ENCODE results near the gene SH3BP4.

The SH3BP4 gene

DNA sequence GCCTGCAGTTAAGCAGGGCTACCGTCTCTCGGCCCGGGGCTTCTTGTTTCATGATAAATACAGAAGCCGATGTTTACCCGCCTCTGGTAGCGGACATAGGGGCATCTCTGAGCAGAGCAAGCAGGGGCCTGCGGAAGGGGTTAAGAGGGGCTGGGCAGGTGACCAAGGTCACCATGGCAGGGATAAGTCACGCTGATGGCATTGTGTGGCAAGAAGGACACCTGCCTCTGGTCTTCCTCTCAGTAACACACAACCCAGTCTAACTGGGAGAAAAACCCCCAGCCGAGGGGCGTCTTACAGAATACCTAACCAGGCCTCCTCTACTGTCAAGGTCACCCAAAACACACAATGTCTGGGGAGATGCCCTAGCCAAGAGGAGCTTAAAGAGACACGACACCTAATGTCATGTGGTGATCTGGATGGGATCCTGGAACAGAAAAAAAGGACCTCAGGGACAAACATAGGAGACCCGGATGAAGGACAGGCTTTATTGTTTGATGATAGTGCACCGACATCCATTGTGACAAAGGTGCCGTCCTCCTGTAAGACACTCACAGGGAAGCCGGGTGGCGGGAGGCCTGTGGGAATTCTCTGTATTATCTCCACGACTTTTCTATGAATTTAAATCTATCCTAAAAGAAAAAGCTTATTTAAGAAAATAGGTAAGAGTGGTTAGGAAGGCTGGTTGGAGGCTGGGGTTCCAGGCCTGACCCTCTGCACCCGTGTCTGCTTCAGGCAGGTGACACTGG, 24.8 kb downstream of the SH3BP4 start:
- Histone ChIP-seq H3K9me3 (no peaks in the 10 kb centered on the region), H3K4me1 (no peaks in the 10 kb centered on the region), H3K36me3 (replicated peaks) (peaks cover 6% of the 10 kb centered on the region; the same call in 1 of the 2 replicates), H3K4me3 (no peak overlapping the region), H3K27me3 (ENCODE audit: low read depth) (no peaks in the 10 kb centered on the region)
- in situ Hi-C loops (cut with MboI; ENCODE audit: low sequenced_read_pairs), result no loop called here
- DNase-seq (ENCODE audit: low spot score in 2 of 2), result no peak

GRCh38 chr2:234977228-234977679, 25.4 kb downstream of the SH3BP4 start:
- peaks cover 6% of the 10 kb centered on the region; the same call in 1 of the 2 replicates for H3K36me3 ChIP-seq (replicated peaks)
- no peak for DNase-seq (ENCODE audit: low spot score in 2 of 2)
- H3K27me3 ChIP-seq (ENCODE audit: low read depth), result no peaks in the 10 kb centered on the region
- H3K4me1 ChIP-seq, result no peaks in the 10 kb centered on the region
- in situ Hi-C loops (cut with MboI; ENCODE audit: low sequenced_read_pairs), result no loop called here
- H3K4me3 ChIP-seq, result no peak overlapping the region
- H3K9me3 ChIP-seq, result no peaks in the 10 kb centered on the region

- Histone ChIP-seq H3K36me3 (replicated peaks) (peaks cover 6% of the 10 kb centered on the region; the same call in 1 of the 2 replicates), H3K4me3 (no peak overlapping the region), H3K27me3 (ENCODE audit: low read depth) (no peaks in the 10 kb centered on the region), H3K9me3 (no peaks in the 10 kb centered on the region), H3K4me1 (no peaks in the 10 kb centered on the region)
- no peak for DNase-seq (ENCODE audit: low spot score in 2 of 2)
- in situ Hi-C loops (cut with MboI; ENCODE audit: low sequenced_read_pairs), result no loop called here
Observed at GRCh38 chr2:234978466-234979203, 26.8 kb downstream of the SH3BP4 start.

DNA sequence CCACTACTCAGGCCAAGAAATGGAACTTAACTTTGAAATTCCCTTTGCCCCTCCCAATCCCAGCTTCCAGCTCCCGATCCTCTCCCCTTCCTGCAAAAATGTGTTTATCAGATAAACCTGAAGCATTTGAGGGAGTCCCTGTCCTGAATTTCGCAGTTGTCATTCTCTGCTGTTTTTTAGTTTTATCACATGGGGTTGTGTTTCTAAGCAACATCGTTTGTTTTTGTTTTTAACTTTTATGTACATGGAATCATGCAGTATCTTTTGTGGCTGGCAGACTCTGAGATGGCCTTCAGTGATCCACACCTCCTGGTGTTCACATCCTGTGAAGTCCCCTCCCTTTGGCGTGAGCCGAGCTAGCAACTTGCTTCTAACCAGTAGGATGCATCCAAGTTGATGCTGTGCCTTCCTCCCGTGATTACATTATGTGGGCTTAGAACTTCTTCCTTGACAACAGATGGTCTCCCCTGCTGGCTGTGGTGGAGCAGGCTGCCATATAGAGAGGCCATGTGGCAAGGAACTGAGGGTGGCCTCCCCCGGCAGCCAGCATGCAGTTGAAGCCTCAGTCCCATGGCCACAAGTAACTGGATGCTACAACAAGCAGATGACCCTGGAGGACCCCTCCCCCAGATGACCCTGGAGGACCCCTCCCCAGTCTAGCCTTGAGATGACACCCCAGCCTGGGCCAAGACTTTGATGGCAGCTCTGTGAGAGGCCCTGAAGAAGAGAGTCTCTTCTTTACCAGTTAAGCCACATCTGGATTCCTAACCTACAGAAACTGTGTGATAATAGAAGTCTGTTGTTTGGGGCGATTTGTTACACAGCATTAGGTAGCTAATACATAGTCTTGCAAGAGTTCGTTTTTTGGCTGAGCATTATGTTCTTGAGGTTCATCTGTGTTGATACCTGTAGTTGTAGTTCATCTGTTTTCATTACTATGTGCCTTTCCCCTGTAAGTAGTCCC, 27.7 kb downstream of the SH3BP4 start:
- Histone ChIP-seq H3K36me3 (replicated peaks) (peaks cover 6% of the 10 kb centered on the region; the same call in 1 of the 2 replicates), H3K4me1 (no peaks in the 10 kb centered on the region), H3K27me3 (ENCODE audit: low read depth) (no peaks in the 10 kb centered on the region), H3K4me3 (no peak overlapping the region), H3K9me3 (no peaks in the 10 kb centered on the region)
- in situ Hi-C loops (cut with MboI; ENCODE audit: low sequenced_read_pairs), result no loop called here
- DNase-seq (ENCODE audit: low spot score in 2 of 2), result no peak

GRCh38 chr2:234980451-234981187, 28.8 kb downstream of the SH3BP4 start:
- no peaks in the 10 kb centered on the region for H3K9me3 ChIP-seq
- no peaks in the 10 kb centered on the region for H3K4me1 ChIP-seq
- no peaks in the 10 kb centered on the region for H3K27me3 ChIP-seq (ENCODE audit: low read depth)
- in situ Hi-C loops (cut with MboI; ENCODE audit: low sequenced_read_pairs), result no loop called here
- no peak overlapping the region for H3K4me3 ChIP-seq
- no peak for DNase-seq (ENCODE audit: low spot score in 2 of 2)
- peaks cover 6% of the 10 kb centered on the region; the same call in 1 of the 2 replicates for H3K36me3 ChIP-seq (replicated peaks)

GRCh38 chr2:234981197-234982095, 29.6 kb downstream of the SH3BP4 start:
- Histone ChIP-seq H3K4me1 (no peaks in the 10 kb centered on the region), H3K36me3 (replicated peaks) (peaks cover 6% of the 10 kb centered on the region; the same call in 1 of the 2 replicates), H3K27me3 (ENCODE audit: low read depth) (no peaks in the 10 kb centered on the region), H3K4me3 (no peak overlapping the region), H3K9me3 (no peaks in the 10 kb centered on the region)
- in situ Hi-C loops (cut with MboI; ENCODE audit: low sequenced_read_pairs), result no loop called here
- no peak for DNase-seq (ENCODE audit: low spot score in 2 of 2)

- Histone ChIP-seq H3K9me3 (no peaks in the 10 kb centered on the region), H3K27me3 (ENCODE audit: low read depth) (no peaks in the 10 kb centered on the region), H3K4me1 (no peaks in the 10 kb centered on the region), H3K4me3 (no peak overlapping the region), H3K36me3 (replicated peaks) (peaks cover 6% of the 10 kb centered on the region; the same call in 1 of the 2 replicates)
- no peak for DNase-seq (ENCODE audit: low spot score in 2 of 2)
- in situ Hi-C loops (cut with MboI; ENCODE audit: low sequenced_read_pairs), result no loop called here
Observed at GRCh38 chr2:234982096-234982834, 30.4 kb downstream of the SH3BP4 start.

- Histone ChIP-seq H3K27me3 (ENCODE audit: low read depth) (no peaks in the 10 kb centered on the region), H3K4me1 (no peaks in the 10 kb centered on the region), H3K4me3 (no peak overlapping the region), H3K9me3 (no peaks in the 10 kb centered on the region), H3K36me3 (replicated peaks) (peaks cover 6% of the 10 kb centered on the region; the same call in 1 of the 2 replicates)
- no peak for DNase-seq (ENCODE audit: low spot score in 2 of 2)
- in situ Hi-C loops (cut with MboI; ENCODE audit: low sequenced_read_pairs), result no loop called here
Observed at GRCh38 chr2:234983011-234983726, 31.4 kb downstream of the SH3BP4 start.

- Histone ChIP-seq H3K4me3 (no peak overlapping the region), H3K4me1 (no peaks in the 10 kb centered on the region), H3K27me3 (ENCODE audit: low read depth) (no peaks in the 10 kb centered on the region), H3K36me3 (replicated peaks) (no peaks in the 10 kb centered on the region), H3K9me3 (no peaks in the 10 kb centered on the region)
- in situ Hi-C loops (cut with MboI; ENCODE audit: low sequenced_read_pairs), result no loop called here
- no peak for DNase-seq (ENCODE audit: low spot score in 2 of 2)
Observed at GRCh38 chr2:234985608-234986245, 33.9 kb downstream of the SH3BP4 start.

- H3K27me3 ChIP-seq (ENCODE audit: low read depth), result no peaks in the 10 kb centered on the region
- H3K4me1 ChIP-seq, result no peaks in the 10 kb centered on the region
- in situ Hi-C loops (cut with MboI; ENCODE audit: low sequenced_read_pairs), result no loop called here
- no peak overlapping the region for H3K4me3 ChIP-seq
- DNase-seq (ENCODE audit: low spot score in 2 of 2), result no peak
- no peaks in the 10 kb centered on the region for H3K9me3 ChIP-seq
- no peaks in the 10 kb centered on the region for H3K36me3 ChIP-seq (replicated peaks)
Observed at GRCh38 chr2:234986390-234986789, 34.6 kb downstream of the SH3BP4 start.
